HG03469 (cell line): Measurements from ENCODE around the gene PFDN1.
"Not testable (repeated sequence)": the region's sequence is repeated elsewhere in the genome, so short reads cannot be mapped to it uniquely, and the experiment has no call there.

Experiments used
- ATAC-seq: cut with Tn5 transposase; IDR thresholded peaks from one replicate; pipeline ENCODE4 v1.9.1; 2021; ENCODE audit warnings: mild to moderate bottlenecking, moderate library complexity, moderate number of reproducible peaks; ENCODE audit not compliant: unreplicated experiment

Gene PFDN1

GRCh38 chr5:140217299-140218026 lies 85.4 kb downstream of the PFDN1 start:
- no peak for ATAC-seq

GRCh38 chr5:140216478-140217074 lies 86.3 kb downstream of the PFDN1 start:
- no peak for ATAC-seq

GRCh38 chr5:140215276-140215675 lies 87.6 kb downstream of the PFDN1 start:
- no peak for ATAC-seq

GRCh38 chr5:140214831-140215230 lies 88.1 kb downstream of the PFDN1 start:
- no peak for ATAC-seq

- ATAC-seq, result no peak
Measured at GRCh38 chr5:140213370-140213983, 89.4 kb downstream of the PFDN1 start.

- no peak for ATAC-seq
Measured at GRCh38 chr5:140208065-140208464, 94.8 kb downstream of the PFDN1 start.

GRCh38 chr5:140207250-140207964 lies 95.5 kb downstream of the PFDN1 start:
- ATAC-seq, result no peak

- ATAC-seq, result no peak
Measured at GRCh38 chr5:140205952-140206351, 96.9 kb downstream of the PFDN1 start.

GRCh38 chr5:140205216-140205615 lies 97.7 kb downstream of the PFDN1 start:
- no peak for ATAC-seq

GRCh38 chr5:140202610-140203009 lies 100.3 kb downstream of the PFDN1 start:
- ATAC-seq, result no peak

- no peak for ATAC-seq
Measured at GRCh38 chr5:140202078-140202477, 100.8 kb downstream of the PFDN1 start.

- not testable (repeated sequence) for ATAC-seq
Measured at GRCh38 chr5:140198915-140199314, 104.0 kb downstream of the PFDN1 start.

GRCh38 chr5:140197023-140197422 lies 105.9 kb downstream of the PFDN1 start:
- ATAC-seq, result no peak

GRCh38 chr5:140196115-140196814 lies 106.6 kb downstream of the PFDN1 start:
- no peak for ATAC-seq
